Measurements from ENCODE around the gene FADS2.
A peak's percentile ranks its signal among the peaks of the same experiment; 100 is the strongest.

GRCh38 chr11:61890529-61891330, 62.6 kb downstream of the FADS2 start:
- peak; percentile 9; the same call in 1 of the 2 replicates for TF ChIP-seq CTCF (IDR thresholded peaks at IDR 0.05; ENCODE audit: low read depth, low read length)
- TF ChIP-seq EZH2phosphoT487 (IDR thresholded peaks at IDR 0.05; ENCODE audit: low read depth), result no peak

Measured in OCI-LY3 (cell line).